Activated CD4-positive, alpha-beta T cell treated with anti-CD3 and anti-CD28 coated beads, Interleukin-10, Interleukin-2, amounts not matched to agents 100 ng/mL and 50 ng/mL, durations not matched to agents 16 hours and 8 hours (primary cell): Measurements from ENCODE around the gene CEACAM1.
"Not testable (repeated sequence)": the region's sequence is repeated elsewhere in the genome, so short reads cannot be mapped to it uniquely, and the experiment has no call there.

ENCODE experiments used
- DNase-seq: peaks from one replicate; pipeline ENCODE4 v3.0.0-alpha.2; 2020

Gene CEACAM1

GRCh38 chr19:42472402-42473147 is 55.7 kb downstream of the CEACAM1 start:
- DNase-seq, result no peak

- DNase-seq, result no peak
Measured at GRCh38 chr19:42471554-42472249, 56.6 kb downstream of the CEACAM1 start.

GRCh38 chr19:42469311-42470235 is 58.7 kb downstream of the CEACAM1 start:
- no peak for DNase-seq

GRCh38 chr19:42468273-42468796 is 59.9 kb downstream of the CEACAM1 start:
- DNase-seq, result no peak

GRCh38 chr19:42467183-42467760 is 61.0 kb downstream of the CEACAM1 start:
- DNase-seq, result peak; percentile 5

GRCh38 chr19:42466521-42467182 is 61.6 kb downstream of the CEACAM1 start:
- no peak for DNase-seq

- no peak for DNase-seq
Measured at GRCh38 chr19:42465827-42466280, 62.4 kb downstream of the CEACAM1 start.

- DNase-seq, result no peak
Measured at GRCh38 chr19:42461700-42462324, 66.5 kb downstream of the CEACAM1 start.

GRCh38 chr19:42461231-42461630 is 67.0 kb downstream of the CEACAM1 start:
- DNase-seq, result not testable (repeated sequence)

- no peak for DNase-seq
Measured at GRCh38 chr19:42459926-42460325, 68.4 kb downstream of the CEACAM1 start.
